Stimulated activated CD4-positive, alpha-beta T cell treated with anti-CD3 and anti-CD28 coated beads, Interleukin-4, amount 100 ng/mL, for 24 hours (primary cell): ENCODE results near the gene NNAT.

ENCODE experiments used
- DNase-seq: peaks from one replicate; pipeline ENCODE4 v3.0.0-alpha.2; 2020

The NNAT gene

DNA sequence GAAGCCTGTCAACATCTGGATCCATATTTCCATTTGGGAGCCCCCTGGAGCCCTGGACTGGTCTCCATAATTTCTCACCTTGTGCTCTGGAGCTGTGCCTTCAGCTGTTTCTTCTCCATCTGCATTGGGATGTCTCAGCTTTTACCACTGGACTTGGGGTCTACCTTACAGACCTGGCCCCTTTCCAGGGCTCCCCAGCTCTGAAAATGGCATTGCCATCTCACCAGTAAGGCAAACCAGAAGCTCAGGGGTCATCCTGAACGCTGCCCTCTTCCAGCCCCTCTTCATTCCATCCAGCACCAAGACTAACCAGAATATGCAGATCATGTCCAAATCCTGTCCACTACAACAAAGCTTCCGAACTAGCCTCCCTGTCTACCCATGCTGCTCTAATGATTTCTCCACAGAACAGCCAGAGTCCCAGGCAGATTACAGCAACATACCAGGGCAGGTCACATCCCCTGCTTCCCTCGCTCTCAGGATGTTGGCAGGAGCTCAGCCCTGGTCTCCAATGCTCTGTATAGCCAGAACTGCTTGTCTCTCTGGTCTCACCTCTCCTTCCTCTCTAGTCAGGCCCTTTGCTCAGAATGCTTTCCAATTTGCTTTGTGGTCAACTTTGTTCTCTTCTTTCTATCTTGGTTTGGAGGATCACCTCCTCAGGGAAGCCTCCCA lies 17.7 kb upstream of the NNAT start:
- DNase-seq, result no peak

DNA sequence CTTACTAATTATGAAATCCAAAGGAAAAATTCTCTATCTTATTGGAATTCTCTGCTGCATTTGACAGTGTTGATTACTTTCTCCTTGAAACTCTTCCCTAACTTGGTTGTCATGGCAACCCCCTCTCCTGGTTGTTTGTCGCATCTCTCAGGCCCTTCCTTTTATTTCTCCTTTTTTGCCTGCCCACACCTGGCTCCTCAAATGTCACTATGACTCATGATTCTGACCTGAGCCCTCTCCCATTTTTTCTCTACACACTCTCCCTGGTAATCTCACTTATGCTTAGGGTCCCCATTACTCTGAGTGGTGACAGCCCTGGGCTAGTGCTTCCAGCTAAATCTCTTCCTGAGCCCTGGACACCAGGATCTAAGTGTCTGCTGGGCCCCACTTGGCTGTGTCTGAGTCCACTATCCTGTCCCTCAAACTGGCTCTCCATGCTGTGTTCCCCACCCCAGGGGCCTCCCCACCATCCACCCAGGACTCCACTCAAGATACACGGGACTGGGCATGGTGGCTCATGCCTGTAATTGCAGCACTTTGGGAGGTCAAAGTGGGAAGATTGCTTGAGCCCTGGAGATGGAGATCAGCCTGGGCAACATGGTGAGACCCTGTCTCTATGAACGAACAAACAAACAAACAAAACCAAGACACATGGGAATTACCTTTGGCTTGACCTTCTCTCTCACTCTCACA lies 16.5 kb upstream of the NNAT start:
- DNase-seq, result no peak

DNA sequence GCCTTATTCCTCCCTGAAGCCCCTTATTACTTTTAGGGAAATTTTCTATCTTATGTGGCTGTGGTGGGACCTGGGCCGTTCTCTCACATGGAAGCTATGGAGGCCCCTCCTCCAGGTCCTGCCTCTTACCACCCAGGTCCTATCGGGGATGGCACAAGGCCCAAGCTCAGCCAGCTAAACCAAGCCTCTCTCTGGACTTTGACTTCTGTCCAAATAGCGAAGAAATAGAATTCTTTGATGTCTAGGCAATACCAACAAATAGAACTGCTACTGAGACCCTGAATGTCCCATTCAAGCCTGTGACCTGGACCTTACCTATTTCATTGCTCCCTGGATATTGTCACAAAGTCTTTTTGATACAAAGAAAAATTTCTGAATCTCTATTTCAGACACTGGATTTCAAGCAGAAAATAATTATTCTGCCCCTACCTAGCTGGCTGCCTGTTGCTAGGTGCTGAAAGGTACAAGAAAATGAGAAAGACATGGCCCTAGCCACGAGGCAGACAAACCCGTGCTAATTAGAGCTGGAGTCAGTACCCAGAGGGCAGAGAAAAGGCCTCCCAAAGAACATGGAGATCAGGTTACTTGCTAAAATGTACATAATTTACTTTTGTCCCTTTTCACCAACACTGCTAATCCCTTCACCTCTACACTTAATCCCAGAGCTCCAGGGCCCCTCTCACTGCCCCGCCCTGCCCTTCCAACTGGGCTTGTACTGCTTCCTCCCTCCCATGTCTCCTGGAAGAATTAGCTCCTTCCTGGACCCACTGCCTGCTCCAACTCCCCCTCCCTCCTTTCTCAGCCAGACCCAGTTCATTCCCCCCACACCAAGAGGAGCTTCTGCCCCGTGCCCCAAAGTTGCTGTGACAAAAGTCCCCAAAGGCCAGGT lies 15.5 kb upstream of the NNAT start:
- DNase-seq, result no peak

DNA sequence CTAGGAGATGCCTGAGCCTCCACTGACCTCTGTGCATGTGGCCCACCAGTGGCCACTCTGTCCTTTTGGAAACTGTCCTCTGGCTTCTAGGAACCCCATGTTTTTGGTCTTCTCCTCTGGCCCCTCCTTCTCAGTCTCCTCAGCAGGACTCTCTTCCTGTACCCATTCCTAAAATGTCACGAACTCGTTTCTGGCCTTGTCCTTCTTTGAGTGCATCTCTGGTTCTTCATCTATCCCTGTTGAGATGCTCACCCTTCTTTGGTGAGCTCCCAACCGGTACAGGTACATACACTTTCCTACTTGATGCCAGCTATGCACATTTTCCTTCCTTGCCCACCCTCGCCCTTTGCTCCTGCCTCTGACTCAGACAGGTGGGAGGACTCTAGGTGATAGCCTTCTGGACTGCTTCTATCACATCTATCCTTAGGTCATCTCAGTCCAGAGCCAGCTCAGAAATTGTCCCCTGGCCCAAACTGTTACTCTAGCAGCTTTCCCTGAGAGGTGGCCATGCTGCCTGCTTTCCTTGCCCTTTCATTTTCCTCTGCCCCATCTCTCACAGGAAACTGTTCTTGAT lies 14.8 kb upstream of the NNAT start:
- DNase-seq, result no peak

DNA sequence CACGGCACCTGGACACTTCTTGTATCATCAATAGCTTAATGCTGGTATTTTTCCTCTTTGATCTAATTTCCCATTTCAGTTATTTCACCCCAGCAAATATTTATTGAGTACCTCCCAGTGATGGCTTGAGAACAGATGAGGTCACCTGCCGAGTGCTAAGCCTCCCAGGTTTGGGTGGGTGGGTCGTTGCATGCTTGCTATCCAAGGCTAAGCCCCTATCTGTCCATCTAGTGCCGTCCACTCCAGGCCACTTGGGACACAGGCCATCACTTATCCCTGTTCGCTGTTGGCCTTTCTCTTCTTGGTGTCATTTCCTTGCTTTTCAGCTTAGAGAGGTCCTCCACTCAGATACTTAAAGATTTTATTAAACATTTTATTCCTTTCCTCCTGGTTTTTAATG lies 10.8 kb upstream of the NNAT start:
- DNase-seq, result no peak

DNA sequence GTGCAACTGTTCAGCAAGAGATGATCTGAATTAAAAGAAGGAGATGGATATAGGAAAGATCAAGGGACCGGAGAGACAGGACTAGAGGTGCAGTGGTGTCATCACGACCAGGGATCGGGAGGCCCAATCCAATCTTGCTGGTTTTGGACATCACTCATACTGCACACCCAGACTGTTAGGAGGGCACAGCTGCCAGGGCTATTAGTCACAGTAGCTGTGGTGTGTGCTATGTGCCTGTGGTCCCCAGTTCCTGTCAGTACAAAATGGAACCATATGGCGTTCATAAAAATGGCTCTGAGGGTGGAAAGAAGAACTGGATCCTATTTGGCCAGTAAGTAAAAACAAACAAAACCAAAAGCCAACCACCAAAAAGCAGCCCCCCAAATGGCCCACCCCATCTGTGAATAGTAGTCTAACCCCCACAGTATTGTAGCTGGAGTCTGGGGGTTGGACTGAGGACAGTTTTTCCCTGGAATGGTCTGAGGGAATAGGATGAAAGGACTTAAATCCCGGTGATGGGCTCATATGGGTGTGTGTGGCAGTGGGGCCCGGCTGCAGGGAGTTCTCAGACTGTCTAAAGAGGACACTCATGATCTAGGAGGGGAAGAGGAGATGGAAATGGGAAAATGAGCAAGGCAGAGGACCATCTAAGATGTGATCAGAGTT lies 9.3 kb upstream of the NNAT start:
- DNase-seq, result no peak

DNA sequence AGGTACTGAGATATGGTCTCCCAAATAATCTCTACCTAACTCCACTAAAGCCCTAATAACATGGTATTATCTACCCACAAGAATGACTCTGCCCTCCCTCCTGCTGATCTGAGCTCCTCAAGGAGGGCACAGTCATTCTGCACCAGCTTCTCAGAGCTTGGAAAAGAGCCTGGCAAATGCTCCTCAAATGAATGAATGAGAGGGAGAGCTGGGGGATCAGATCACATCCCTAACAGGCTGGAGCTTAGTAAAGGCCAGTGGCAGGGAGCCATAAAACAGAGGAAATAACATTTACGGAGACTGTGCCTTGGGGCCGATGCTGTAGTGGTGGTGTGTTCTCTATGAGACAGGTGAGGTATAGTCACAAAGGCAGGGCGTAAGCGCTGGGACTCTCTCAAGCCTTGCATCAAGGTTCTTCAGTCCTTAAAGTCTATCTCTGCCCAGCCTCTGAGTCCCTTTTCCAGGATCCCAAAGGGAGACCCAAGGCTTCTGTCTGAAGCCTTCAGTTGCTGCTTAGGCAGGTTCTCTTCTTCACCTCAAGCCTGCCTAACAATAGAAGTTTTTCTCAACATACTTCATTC lies 7.2 kb upstream of the NNAT start:
- no peak for DNase-seq

DNA sequence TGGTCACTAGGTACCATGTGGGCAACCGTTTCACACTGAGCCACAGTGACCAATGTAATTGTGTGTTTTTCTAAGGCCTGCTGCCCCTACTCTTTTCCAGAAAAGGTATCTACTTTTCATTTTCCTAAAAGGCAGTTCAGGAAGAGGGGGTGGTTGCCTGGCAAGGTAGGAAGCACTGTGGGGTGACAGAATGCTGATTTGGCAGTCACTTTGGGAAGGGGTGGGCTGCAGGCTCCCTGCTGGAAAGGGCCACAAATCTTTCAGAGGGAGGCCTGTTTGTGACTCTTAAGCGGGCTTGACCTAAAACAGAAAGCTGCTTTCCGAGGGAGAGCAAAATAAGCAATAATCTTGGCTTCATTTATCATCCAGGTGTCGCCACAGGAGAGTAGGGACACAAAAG lies 5.2 kb upstream of the NNAT start:
- no peak for DNase-seq

DNA sequence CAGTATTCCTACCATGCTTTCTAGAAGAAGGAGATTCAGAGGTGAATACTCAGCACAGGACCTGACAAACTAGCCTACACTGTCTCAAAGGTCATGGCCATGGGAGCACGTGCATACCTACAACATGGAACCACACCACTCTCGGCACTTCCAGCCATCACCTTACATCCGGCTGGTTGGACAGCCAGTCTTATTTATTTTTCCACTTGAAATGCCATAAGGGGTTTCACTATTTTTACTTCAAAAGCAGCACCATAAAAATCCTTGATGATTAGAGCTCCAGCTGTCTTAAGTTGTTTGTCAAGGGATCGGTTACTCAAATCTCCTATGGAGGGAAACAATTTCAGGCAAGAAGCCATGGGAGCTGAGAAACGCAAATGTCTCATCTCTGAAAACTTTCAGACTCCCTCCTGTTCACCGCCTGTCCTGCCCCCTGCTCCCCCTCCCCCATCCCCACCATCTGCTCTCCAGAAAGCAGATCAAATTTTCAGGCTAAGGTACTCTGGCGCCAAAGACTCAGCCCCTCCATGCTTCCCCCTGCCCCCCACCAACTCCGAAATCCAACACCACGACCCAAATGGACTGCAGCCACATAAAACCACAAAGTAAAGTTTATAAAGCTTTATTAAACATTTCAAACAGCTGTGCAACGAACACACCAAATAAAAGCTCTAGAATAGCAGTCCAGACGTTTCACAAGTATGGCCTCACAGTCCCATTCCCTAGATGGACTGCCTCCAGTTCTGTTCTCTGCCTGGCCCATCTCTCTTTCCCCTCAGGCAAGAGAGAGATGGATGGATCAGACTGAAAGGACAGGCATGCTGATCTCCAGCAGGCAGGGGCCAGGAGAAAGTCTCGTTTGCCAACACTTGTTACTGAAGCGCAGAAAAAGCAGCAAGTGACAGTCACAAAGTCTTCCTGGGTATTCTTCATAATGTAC lies 4.0 kb upstream of the NNAT start:
- no peak for DNase-seq

DNA sequence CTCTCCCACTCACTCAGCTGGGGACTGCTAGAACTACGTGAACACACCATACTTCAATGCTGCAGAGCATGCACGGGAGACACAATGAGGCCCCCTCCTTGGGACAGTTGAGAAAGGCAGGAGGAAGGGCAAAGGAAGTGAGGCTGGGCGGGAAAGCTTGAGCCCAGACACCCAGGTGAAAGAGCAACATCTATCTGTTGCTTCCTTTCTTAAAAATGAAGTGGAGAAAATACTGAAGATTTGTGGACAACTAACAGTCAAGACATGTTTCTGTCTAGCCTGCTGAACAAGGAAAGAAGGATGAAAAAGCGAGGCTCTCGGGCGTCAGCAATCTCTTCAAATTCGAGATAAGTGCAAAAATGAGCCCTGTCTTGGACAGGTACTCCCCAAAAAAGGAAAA lies 3.0 kb upstream of the NNAT start:
- no peak for DNase-seq

DNA sequence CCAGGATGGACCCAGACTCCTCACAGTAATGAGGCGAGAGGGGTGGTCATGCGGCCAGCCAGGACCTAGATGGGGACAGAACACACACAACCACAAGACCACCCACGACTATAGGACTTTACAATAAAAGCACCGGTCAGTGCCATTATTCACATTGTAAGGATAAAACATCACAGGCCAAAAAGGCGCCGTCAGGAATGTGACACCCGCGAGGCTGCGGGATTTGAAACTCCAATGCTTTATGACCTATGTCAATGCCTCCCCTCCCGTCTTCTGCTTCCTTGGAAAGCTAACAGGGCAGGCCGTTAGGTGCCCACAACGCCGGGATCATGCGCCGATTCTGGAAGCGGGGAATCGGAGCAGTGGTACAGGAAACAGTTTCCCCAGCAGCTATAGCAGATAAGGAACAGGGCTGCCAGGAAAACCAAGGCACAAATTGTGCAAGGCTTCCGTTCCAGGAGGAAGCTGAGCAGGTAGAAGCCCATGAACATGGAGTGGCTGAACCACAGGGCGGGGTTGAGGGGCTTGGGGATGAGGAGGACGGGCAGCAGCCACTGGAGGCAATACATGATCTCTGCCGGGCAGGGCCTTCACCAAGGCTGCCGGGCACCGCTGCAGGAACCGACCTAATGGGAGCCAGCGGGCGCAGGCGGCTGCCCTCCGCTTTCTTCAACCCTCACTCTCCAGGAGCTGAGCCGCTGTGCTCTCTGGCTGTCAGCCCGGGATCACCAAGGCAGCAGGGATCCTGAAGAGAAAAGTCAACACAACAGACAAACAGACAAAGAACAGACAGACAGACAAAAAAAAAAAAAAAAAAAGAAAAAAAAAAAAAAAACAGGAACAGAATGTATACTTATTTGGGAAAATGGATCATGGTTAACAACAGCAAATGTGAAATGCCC lies 2.2 kb upstream of the NNAT start:
- DNase-seq, result no peak

DNA sequence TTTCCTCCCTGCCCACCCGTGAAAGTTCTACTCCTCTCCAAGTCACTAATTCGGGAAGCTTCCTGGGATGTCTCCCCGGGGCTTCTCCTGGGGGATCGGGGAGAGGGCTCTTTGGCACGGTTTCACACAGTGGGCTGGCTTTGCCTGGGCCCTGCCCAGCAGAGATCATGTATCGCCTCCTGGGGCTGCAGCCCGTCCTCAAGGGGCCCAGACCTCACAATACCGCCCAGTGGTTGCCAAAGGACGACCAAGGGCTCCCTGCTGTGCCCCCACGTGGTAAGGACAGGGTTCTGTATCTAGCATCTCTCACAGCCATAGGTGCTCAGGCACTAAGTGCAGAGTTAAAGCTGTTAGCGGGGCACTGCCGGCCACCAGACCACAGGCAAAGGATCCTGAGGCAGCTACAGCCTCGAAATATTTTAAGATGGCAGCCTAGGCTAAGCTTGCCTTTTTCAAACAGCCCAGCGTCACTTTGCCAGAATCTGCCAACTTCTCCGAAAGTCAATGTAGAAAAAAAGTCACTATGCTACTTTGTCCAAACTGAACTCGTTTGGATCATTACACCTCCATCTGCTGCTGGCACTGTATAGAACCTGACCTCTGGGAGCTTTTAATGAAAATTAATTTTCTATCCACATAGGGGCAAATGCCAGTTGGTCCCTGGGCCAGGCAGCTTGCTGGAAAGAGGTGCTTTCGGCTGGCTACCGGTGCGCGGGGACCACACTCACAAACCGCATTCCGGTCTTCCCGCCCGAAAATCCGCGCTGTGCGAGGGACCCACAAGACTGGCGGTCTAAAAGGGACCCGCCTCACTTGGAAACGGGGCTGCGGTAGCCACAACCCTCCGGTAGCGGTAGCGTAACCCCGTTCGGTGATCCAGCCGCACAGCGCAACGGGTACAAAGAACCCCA lies 1.3 kb upstream of the NNAT start:
- no peak for DNase-seq

DNA sequence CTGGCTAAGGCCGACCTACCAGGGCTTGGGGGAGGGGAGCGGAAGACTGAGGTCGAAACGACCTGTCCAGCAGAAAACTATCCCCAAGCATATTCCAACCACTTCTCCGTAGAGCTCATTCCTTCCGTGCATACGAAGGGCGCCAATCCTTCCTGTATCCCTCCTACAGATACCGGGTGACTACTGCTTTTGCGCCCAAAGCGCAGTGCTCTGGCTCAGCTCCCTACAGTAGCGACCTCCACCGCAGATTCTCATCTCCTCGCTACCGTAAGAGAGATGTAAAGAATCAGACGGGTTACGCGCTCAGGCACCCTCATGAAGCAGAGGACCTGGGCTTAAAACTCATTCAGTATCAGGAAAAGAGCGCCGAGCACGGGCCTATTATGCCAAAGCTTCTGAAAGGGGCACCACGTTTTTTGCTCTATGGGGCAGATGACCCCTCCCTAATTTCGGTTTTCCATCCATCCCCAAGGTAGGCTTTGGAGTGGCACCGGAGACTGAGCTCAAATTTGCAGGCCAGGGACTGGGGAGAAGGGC lies 563 bp upstream of the NNAT start:
- no peak for DNase-seq

DNA sequence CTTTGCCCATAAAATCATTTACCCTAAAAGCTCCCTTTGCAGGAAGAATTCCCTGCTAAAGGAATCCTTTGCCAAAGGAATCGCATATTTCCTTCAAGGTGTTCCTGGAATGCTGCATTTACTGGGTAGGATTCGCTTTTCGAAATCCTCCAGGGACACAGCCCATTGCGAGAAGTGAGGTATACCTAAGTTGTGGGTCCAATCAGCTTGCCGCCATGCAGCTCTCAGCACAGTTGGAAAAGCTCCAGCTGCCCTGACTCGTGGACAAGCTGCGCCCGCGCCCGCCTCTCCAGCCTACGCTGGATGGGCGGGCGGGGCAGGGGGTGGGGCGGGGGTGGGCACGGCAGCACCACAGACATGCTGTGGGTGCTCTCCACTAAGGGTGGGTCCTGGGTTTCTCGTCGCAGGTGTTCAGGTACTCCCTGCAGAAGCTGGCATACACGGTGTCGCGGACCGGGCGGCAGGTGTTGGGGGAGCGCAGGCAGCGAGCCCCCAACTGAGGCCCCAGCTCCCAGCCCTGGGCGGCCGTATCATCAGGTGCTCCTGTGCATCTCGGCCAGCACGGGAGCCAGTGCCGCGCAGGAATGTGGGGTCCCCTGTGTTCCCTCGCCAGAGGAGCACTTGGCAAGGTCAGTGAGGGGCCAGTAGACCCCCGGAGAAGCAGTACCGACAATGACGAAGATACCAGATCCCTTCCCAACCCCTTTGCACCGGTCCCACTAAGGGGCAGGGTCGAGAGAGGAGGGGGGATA lies 1.4 kb downstream of the NNAT start:
- DNase-seq, result no peak

DNA sequence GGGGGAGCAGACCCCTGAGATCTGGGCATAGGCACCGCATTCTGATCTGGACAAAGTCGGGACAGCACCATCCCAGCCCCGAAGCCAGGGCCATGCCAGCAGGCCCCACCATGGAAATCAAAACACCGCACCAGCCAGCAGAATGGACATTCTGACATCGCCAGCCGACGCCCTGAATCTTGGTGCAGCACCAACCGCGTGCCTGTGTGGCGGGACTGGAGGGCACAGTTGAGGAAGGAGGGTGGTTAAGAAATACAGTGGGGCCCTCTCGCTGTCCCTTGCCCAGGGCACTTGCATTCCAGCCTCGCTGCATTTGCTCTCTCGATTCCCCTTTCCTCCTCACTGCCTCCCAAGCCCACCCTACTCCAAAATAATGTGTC lies 2.0 kb downstream of the NNAT start:
- DNase-seq, result no peak

DNA sequence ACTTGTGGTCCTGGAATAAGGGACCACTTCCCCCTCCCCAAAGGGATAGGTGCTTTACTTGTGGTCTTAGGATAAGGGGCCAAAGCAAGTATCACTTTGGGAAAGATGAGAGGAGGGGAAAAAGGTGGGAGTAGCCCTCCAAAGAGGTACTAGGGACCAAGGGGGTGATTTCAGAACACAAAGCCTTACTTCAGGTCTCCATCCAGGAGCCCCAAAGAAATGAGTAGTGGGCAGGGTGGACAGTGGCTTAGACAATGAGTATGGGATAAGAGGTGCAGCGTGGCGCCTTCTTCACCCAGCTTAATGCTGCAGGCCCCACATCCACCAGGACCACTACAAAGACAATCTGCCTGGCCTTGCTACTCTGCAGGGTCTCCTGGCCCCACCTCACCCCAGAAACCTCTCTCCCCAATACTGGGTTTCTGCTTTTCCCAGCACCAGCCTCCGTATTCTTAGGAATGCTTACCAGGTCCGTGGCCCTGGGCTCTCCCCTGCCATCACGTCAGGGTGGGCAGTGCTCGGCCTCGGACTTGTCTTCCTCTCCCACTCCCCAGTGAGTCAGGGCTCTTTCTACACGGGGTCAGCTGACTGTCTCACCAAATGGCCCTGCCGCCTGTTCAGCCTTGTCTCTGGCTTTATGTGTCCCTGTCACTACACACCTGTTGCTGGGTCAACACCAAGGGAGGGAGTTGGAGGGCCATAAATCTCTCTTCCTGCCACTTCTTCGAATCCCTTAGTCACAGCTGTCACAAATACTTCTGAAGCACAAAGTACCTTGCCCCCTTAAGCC lies 3.1 kb downstream of the NNAT start:
- DNase-seq, result no peak
